ENCODE results near the gene PPP6R3.

GRCh38 chr11:68444566-68444965 lies 16.0 kb upstream of the PPP6R3 start:
- no peak for TF ChIP-seq CTCF (IDR thresholded peaks at IDR 0.05)
- no peak for TF ChIP-seq POLR2A (IDR thresholded peaks at IDR 0.05)

All from heart left ventricle (tissue), 13 donors.